GM18951 (cell line): ENCODE measurements around the gene LRRN1.

ENCODE experiments used
- POLR2A ChIP-seq: IDR thresholded peaks from 4 replicates; pipeline ENCODE4 v1.6.1; 2011; ENCODE audit warnings: mild to moderate bottlenecking; ENCODE audit not compliant: insufficient read length, insufficient read depth; ENCODE audit errors: extremely low read depth
- in situ Hi-C: fragments of 300-500 bp; cut with MboI; formaldehyde crosslinking; loops from one replicate; pipeline ENCODE4 v1.12.0; 2022; ENCODE audit warnings: low sequenced_read_pairs, mixed read lengths, inconsistent platforms; ENCODE audit not compliant: unreplicated experiment

The LRRN1 gene

DNA sequence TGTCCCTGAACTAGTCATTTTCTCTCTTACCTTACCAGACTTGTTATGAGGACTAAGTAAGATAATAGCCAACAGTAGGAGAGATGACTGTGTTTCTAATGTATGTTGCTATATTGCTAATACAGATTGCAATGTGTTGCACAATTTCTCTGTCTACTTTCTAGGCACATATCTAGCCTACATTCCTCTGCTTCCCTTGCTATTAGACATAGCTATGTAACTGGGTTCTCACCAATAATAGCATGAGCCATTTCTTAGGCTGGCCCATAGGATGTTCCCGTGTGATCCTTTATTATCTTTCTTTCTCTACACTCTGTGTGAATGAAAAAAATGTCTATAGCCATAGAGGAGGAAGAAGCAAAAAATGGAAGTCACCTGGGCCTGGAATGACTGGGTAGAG lies 6.8 kb upstream of the LRRN1 start:
- in situ Hi-C loops, result no loop called here
- TF ChIP-seq POLR2A, result no peak

- TF ChIP-seq POLR2A, result no peak
- in situ Hi-C loops, result no loop called here
Measured at GRCh38 chr3:3798631-3799113, 559 bp upstream of the LRRN1 start.

- TF ChIP-seq POLR2A, result no peak
- in situ Hi-C loops, result no loop called here
Measured at GRCh38 chr3:3800080-3800455, 837 bp downstream of the LRRN1 start.

DNA sequence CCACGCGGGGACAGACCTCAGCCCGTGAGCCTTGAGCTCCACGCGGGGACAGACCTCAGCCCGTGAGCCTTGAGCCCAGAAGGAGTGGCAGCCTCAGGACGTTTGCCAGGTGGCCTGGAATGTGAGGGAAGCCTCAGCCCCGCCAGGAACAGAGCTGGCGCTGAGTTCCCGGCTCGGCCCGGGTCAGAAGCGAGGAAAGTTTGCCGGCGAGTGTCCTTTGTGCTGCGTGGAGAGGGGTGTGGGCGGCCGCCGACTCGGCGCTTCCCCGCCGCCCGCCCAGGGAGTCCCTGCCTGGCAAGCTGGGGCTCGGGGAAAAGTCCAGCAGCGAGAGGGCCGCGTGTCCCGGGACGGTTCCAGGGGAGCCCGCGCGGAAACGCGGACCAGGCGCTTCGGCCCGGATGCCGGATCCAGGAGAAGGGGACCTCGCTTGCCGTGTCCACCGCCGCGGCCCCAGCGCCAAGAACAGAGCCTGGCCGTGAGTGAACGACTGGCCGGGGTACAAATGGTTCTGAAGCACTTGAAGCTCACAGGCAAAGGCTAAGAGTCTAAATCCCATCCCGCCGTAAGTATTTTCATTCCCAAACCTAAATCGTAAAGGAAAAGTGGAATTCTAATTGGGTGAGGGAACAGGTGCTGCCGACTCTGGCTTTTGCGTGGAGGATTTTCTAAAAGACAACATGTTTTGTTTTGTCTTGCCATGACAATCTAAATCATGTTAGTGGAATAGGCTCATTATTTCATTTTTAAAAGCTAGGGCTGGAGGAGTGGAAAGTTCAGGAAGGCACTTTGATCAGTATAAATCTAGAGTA lies 1.7 kb downstream of the LRRN1 start:
- TF ChIP-seq POLR2A, result no peak
- in situ Hi-C loops, result no loop called here

DNA sequence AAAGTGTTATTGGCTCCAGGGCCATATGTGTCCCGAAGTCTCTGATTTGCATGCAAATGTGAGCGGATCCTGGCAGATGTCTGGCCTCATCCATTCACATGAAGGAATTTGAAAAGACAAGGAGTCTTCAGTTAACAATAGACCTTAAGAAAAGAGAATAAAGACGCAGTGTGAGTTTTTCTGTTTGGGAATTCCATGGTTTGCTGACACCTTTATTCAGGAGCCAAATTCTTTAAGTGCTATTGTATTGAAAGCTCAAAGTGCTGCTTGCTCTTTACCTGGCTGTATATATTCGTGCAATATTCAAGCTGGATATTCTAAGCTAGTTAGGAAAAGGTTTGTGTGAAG lies 2.2 kb downstream of the LRRN1 start:
- no peak for TF ChIP-seq POLR2A
- in situ Hi-C loops, result no loop called here

DNA sequence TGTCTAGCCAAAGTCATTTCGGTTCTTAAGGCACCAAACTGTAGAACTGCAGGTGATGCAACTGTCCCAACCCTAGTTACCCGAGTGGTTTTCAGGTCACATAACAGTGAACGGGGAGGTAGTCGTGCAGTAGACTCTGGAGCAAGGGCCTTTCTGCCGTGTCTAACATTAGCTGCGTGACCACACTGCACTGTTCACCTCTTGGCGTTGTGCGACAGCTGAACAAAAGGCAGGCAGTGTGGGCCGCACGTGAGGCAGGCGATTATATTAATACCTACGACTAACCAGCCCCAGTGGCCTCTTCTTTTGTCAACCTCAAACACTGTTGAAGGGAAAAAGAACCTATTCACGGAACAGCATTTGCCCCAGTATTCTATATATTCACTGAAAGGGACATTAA lies 2.8 kb downstream of the LRRN1 start:
- in situ Hi-C loops, result no loop called here
- no peak for TF ChIP-seq POLR2A

- in situ Hi-C loops, result no loop called here
- no peak for TF ChIP-seq POLR2A
Measured at GRCh38 chr3:3804560-3804959, 5.3 kb downstream of the LRRN1 start.

DNA sequence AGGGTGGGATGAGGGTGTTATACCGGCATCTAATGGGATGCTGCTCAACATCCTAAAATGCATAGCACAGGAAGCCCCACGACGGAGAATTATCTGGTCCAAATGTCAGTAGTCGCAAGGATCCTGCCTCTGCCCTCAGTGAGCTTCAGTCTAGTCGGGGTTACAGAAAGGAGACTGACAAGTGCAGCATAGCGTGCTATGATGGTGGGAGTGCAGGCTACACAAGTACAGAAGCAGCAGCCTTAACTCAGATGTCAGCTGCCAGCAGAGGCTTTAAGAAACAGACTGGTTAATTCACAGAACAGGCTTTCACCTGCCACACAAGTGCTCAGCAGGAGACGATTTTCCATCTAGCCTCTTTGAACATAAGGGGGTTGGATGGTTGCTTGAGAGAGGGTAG lies 6.9 kb downstream of the LRRN1 start:
- in situ Hi-C loops, result no loop called here

GRCh38 chr3:3806856-3807255 lies 7.6 kb downstream of the LRRN1 start:
- no peak for TF ChIP-seq POLR2A
- in situ Hi-C loops, result no loop called here

More for the DNA sequence above, 6.9 kb downstream of the LRRN1 start:
- TF ChIP-seq POLR2A, result no peak

GRCh38 chr3:3813013-3813412 lies 13.8 kb downstream of the LRRN1 start:
- in situ Hi-C loops, result no loop called here
- no peak for TF ChIP-seq POLR2A

- TF ChIP-seq POLR2A, result no peak
- in situ Hi-C loops, result no loop called here
Measured at GRCh38 chr3:3815206-3815605, 16.0 kb downstream of the LRRN1 start.

DNA sequence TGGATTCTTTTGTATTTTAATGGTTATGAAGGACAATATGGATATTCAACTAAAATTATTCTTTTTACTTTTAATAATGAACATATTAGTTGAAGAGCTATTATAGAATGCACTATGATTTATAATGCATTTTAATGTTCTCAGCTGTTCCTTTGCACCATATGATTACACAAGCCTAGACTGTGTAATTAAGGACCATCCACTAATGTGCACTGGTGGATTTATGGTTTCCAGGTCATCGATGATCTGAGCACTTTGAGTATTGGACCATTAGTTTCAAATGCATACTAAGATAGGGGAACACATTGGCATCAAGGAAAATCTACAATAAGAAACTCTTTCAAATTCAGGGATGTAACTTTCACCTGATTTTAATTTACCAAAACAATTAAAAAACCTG lies 16.8 kb downstream of the LRRN1 start:
- TF ChIP-seq POLR2A, result no peak
- in situ Hi-C loops, result no loop called here

GRCh38 chr3:3817865-3818264 lies 18.6 kb downstream of the LRRN1 start:
- no peak for TF ChIP-seq POLR2A
- in situ Hi-C loops, result no loop called here

DNA sequence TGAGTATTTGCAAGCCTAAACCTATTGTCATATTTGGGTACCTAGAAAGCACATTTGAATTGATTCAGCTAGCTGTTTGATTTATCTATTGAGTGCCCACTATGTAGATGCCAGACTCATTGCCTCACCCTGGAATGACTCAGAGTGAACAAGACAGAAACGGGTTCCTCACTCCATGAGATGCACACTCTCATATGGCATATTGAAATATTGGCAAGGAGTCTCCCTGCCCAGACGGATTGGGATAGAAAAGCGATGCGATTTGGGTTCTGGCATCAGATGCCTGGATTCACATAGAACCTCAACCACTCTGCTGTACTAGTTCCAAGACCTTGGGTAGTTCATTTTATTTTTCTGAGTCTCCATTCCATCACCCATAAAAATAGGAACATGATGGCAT lies 22.5 kb downstream of the LRRN1 start:
- no peak for TF ChIP-seq POLR2A
- in situ Hi-C loops, result no loop called here
